NCI-H2196 treated with DMSO at 0.1 percent for 48 hours (cell line): Measurements from ENCODE around the gene SLC9A9.
"Not testable (repeated sequence)": the region's sequence is repeated elsewhere in the genome, so short reads cannot be mapped to it uniquely, and the experiment has no call there.

Experiments used
- DNase-seq: peaks from one replicate; lab custom pipeline; 2025; ENCODE audit not compliant: unreplicated experiment; lab: John Stamatoyannopoulos, UW

Gene SLC9A9

DNA sequence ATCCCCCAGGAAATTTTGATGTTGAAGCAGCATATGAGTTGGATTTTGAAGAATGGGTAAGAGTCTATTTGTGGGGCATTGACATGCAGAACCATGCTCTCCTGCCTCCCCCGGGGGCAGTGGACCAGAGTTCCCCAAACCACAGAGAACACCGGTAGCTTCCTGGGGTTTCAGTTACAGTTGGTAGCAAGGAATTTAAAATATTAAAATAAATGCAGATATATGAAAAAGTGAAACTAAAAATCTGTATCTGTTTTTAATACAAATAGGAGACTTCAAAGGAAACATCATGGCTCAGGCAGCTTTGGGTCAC is 37.4 kb downstream of the SLC9A9 start:
- DNase-seq = no peak

DNA sequence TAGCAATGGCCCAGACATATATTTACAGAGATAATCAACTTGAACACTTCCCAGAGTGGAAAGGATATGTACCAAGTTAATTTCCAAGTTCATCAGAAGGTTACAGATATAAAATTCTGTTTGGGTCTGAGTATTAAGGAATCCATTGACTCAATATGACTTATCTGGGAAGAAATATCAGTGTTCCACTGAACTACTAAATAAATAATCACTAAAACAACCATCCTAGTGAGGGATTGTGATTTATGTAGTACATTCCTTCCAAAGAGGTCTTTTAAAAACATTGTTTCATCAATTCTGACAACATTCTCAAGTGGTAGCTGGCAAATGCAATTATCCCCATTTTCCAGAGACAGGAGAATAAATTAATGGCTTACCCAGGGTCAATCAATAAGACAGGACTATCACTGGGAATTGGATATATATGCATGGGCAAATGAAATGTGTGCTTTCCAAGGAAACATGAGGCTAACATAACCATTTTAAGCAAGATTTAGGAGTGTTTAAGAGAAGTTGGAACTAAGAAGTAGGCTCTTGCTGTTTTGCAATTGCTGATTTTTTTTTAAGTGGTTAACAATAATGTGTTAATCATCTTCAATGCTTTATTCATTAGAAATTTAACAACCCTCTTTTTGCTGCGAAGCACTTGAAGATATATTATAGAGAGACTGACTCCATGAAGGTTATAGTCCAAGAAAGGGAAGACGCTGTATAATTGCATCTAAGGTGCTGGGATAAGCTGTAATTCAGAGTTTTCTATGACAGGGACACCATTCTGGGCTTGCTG is 37.9 kb downstream of the SLC9A9 start:
- DNase-seq = no peak

GRCh38 chr3:143809121-143809621 is 39.1 kb downstream of the SLC9A9 start:
- no peak for DNase-seq

DNA sequence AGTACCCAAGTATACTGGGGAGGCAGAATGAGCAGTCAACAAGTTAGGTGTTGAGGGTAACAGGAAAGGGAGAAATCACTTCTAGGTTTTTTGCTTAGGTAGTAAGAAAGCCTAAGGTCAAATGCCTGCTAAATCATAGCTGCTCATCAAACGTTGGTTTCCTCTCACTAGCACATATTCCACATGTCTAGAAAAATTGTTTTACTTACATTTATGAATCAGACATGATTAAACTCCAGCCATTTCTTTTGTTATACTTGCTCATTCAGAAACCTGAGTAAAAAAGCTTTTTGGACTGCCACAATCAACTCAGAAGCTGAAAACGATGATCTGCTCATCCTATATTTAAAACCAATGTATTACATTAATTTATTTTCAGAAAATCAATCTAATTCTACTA is 40.2 kb downstream of the SLC9A9 start:
- DNase-seq = no peak

GRCh38 chr3:143806038-143806437 is 42.2 kb downstream of the SLC9A9 start:
- no peak for DNase-seq

GRCh38 chr3:143805476-143805875 is 42.8 kb downstream of the SLC9A9 start:
- not testable (repeated sequence) for DNase-seq

GRCh38 chr3:143801046-143801445 is 47.2 kb downstream of the SLC9A9 start:
- DNase-seq = not testable (repeated sequence)

DNA sequence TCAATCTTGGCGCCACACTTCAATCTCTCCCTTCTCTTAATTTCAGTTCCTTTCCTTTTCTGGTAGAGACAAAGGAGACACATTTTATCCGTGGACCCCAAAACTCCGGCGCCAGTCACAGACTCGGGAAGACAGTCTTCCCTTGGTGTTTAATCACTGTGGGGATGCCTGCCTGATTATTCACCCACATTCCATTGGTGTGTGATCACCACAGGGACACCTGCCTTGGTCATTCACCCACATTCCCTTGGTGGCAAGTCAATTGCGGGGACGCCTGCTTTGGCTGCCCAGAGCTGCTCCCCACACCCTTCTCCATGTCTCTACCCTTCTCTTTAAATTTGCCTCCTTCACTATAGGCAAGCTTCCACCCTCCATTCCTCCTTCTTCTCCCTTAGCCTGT is 50.1 kb downstream of the SLC9A9 start:
- DNase-seq = not testable (repeated sequence)

- no peak for DNase-seq
These were observed 52.4 kb downstream of the SLC9A9 start for GRCh38 chr3:143795874-143796273.

- no peak for DNase-seq
These were observed 53.3 kb downstream of the SLC9A9 start for GRCh38 chr3:143794793-143795462.

DNA sequence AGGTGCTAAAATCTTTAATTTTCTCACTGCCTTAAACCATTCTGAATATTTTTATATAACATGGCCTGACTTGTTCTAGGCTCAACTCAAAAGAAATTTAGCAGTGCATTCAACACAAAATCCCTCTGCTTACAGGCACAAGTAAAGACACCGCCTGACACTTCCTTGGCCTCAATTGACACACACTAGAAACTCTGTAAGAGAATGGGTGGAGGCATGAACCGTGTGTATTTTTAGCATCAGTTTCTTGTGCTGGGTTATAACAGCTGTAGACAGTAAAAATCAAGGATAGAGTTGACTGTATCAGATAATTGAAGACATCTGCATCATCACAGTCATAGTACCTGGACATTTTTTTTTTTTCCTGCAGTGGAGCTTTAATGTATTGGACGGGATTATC is 54.3 kb downstream of the SLC9A9 start:
- DNase-seq = no peak

- DNase-seq = no peak
These were observed 56.9 kb downstream of the SLC9A9 start for GRCh38 chr3:143791386-143791785.

DNA sequence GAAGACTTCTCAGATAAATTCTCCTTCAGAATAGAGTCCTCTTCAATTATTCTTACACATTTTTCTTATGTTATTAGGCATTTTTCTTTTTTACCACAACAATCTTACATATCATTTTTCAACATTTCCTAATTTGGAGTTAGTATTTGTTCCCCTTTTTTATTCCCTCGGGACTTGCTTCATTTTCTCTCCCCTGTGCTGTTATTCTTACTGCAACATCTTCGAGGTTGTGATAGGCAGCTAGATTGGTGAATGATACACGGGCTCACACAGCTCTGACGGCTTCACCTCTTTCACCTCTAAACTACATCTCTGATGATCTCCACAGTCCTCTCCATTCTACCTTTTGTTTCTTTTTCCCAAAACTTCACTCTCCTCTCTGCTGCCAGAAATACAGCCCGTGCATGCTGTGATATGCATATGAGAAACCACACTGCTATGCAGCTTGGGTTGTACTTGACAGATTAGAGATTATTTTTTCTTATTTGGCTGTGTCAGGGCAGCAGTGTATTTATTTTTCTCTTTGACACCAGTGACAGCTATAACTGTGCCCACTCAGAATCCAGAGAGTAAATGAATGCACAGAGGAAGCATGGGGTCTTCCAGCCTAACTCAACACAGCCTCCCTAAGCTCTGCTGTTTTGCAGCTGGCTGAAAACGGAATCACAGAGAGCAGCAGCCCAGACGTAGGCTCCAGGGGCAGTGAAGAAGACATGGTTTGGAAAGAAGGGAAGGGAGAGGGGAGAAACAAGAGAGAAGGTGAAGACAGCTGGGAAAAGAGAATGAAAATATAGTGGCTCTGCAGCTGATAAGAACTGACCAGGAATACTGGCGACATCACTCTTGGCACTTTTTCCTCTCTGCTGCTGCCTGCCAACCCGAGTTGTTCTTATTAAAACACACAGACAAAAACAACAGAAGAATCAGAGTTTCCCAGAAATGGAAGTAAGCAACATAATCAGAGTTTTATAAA is 61.8 kb downstream of the SLC9A9 start:
- DNase-seq = no peak

DNA sequence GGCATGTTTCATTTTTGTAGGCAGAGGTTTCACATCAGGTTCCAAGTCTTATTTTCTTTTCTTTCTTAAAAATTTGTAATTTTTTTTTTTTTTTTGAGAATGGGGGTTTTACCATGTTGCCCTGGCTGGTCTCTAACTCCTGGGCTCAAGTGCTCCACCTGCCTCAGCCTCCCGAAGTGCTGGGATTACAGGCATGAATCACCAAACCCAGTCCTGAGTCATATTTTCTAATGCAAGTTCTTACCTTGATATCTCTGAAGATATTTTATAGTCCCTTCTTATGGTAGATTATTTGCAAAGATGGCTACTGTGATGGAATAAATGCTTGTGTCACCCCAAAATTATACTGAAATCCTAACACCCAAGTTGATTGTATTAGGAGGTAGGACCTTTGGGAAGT is 63.8 kb downstream of the SLC9A9 start:
- no peak for DNase-seq

GRCh38 chr3:143783851-143784370 is 64.4 kb downstream of the SLC9A9 start:
- no peak for DNase-seq

DNA sequence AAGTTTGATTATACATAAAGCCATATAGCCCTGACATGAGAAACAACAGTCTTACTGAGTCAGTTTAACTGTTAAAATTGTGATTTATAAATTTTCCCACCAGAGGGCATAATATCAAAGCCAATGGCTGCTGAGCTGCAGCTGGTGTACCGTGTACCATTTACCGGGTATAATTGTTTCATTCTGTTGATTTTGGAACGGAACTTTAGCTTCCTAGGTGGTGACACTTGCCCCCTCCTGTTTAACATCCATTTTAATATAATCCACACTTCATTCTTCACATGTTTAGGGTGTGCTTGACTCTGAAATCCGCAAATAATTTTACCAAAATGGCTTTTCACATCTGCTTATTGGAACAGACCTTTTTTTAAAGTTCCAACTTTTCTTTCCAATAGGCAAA is 72.8 kb downstream of the SLC9A9 start:
- peak; percentile 8 for DNase-seq

DNA sequence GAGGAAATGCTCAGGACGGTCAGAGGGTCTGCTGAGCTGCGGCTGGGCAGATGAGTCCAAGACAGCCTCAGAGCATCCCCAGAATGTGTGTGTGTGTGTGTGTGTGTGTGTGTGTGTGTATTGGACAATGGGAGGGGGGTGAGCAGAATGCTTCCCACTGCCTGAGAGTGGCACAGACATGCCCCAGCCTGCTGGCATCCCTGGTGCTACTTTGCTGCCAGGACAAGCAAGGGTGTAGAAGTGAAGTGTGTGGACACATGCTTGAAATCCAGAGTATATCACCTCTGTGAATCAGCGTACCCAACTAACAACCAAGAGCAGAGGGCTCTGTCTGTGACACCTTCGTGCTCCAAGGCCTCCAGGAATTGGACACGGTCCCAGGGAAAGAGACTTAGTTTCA is 76.3 kb downstream of the SLC9A9 start:
- DNase-seq = no peak

DNA sequence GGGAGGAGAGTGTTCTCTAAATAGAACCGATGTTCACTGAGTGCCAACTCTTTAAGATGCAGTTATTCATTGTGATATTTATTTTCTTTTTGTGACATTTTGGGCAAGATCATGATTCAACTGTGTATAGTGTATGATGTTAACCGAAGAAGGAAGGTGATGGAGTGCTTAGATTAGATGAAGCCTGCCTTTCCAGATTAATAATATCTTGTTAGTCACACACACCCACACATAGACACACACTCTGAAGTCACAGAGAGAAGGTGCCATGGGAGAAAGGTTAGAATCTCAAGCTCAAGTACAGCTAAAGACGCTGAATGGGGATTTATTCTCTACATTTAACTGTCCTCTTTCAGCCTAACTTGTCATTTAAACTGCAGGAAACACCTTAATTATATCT is 77.0 kb downstream of the SLC9A9 start:
- DNase-seq = no peak

DNA sequence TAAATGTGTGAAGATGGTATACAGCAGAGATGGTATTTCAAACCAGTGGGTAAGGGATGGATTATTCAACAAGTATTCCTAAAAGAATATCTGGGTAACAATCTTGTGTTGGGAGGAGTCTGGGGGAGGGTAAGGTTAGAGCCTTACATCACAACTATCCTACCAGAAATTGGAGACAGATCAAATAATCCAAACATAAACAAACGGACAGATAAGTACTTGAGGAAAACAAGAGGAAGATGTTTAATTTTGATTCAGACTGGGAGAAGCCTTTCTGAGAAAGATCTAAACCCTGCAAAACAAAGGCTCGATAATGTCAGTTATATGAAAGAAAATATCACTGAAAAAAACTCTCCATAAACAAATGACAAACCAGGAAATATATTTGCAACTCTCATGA is 77.9 kb downstream of the SLC9A9 start:
- DNase-seq = no peak

DNA sequence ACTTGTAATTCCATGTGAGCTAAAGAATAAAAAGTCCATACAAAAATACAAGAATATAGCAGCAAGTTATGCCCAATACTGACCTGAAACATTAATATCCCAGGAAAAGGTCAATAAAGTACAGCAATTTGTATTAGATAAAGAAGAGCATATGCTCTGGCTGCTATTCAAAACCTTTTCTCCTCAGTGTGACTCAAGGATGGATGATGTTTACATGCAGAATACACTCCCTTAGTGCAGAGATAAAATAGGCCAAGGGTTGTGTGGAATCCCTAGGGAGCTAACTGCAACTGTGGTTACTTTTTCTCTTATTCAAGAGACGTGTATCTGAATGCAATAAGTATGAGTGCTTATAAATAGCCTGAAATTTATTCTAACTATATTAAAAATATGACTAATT is 78.7 kb downstream of the SLC9A9 start:
- no peak for DNase-seq

DNA sequence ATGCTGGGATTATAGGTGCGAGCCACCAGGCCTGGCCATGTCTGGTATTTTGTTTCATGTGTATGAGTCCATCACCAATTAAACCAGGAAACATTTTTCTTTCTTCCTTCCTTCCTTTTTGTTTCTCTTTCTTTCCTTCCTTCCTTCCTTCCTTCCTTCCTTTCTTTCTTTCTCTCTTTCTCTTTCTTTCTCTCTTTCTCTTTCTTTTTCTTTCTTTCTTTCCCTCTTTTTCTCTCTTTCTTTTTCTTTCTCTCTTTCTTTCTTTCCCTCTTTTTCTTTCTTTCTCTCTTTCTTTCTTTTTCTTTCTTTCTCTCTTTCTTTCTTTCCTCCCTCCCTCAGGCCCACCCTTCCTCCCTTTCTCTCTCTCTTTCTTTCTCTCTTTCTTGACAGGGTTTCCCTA is 83.4 kb downstream of the SLC9A9 start:
- DNase-seq = no peak
